GM19452 (cell line): ENCODE data around the gene CRACR2B.

Source experiments
- ATAC-seq: cut with Tn5 transposase; IDR thresholded peaks from one replicate; pipeline ENCODE4 v1.9.1; 2021; ENCODE audit not compliant: unreplicated experiment

Gene CRACR2B

GRCh38 chr11:794766-795633 is 32.7 kb upstream of the CRACR2B start:
- no peak for ATAC-seq

- no peak for ATAC-seq
Measured at GRCh38 chr11:795634-796564, 31.8 kb upstream of the CRACR2B start.

- ATAC-seq = no peak
Measured at GRCh38 chr11:796565-797295, 31.0 kb upstream of the CRACR2B start.

- peak; percentile 51 for ATAC-seq
Measured at GRCh38 chr11:797296-798092, 30.2 kb upstream of the CRACR2B start.

- ATAC-seq = peak; percentile 60
Measured at GRCh38 chr11:798093-798713, 29.5 kb upstream of the CRACR2B start, which contains the start of gene SLC25A22. Gene SLC25A22 (minus strand): TSS chr11:798281. CDS start chr11:795006, 3,275 bp downstream.

GRCh38 chr11:799641-800316 is 27.9 kb upstream of the CRACR2B start:
- ATAC-seq = no peak

GRCh38 chr11:800473-800872 is 27.2 kb upstream of the CRACR2B start:
- no peak for ATAC-seq

- no peak for ATAC-seq
Measured at GRCh38 chr11:801097-801780, 26.5 kb upstream of the CRACR2B start.

- ATAC-seq = no peak
Measured at GRCh38 chr11:802018-802617, 25.6 kb upstream of the CRACR2B start.

GRCh38 chr11:802693-803466 is 24.8 kb upstream of the CRACR2B start:
- no peak for ATAC-seq

- ATAC-seq = no peak
Measured at GRCh38 chr11:803467-803742, 24.3 kb upstream of the CRACR2B start.

- ATAC-seq = no peak
Measured at GRCh38 chr11:803770-804598, 23.7 kb upstream of the CRACR2B start.

- ATAC-seq = no peak
Measured at GRCh38 chr11:804599-804964, 23.1 kb upstream of the CRACR2B start.

- no peak for ATAC-seq
Measured at GRCh38 chr11:808427-809286, 19.1 kb upstream of the CRACR2B start.

GRCh38 chr11:809287-810039 is 18.3 kb upstream of the CRACR2B start, which contains the start of gene RPLP2:
Gene RPLP2 (plus strand): TSS chr11:809967. CDS start chr11:810235, 268 bp downstream.
- ATAC-seq = peak; percentile 65
